Vagina (tissue), 2 donors: ENCODE measurements around the gene TSPAN5.

Experiments used
- POLR2A ChIP-seq, 2 donors: fragments of 450-650 bp; IDR thresholded peaks; one replicate each; pipeline ENCODE4 v1.6.1; 2017; ENCODE audit warnings: antibody characterized with exemption in 2 of 2, mild to moderate bottlenecking in 2 of 2, moderate library complexity in 2 of 2
- POLR2AphosphoS5 ChIP-seq, 2 donors: sonication (generic); formaldehyde crosslinking; IDR thresholded peaks; one replicate each; pipeline ENCODE4 v1.9.0; 2017; ENCODE audit warnings: antibody characterized with exemption in 2 of 2, mild to moderate bottlenecking in 2 of 2, low read depth in 1 of 2; ENCODE audit not compliant: insufficient read depth in 1 of 2
- TF ChIP-seq, protein P1 (sequence below), 3 experiments: fragments of 450-650 bp in 2 of 3; fragments of 200-600 bp in 1 of 3; sonication (generic) in 1 of 3; IDR thresholded peaks; one replicate each; pipeline ENCODE4 v1.5.1; 2017 to 2019; ENCODE audit warnings: antibody characterized with exemption in 3 of 3, mild to moderate bottlenecking in 2 of 3, moderate library complexity in 2 of 3

DNA sequence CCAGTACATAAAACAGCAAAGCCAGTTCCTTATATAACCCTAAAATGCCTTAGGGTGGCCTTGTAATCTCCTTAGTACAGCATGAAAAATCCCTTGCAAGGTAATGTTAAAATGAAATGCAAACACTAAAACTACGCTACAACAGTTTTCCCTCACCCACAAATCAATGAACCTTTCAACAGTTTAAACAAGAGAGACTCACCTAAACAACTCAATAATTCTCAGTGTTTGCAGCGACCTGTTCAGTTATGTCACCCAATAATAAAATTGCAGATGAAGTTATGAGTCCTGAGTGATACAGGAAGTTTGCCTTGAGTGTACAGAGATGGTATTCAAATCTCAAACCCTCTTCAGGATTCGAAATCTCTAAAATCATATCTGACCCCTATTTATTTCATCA, 25.3 kb downstream of the TSPAN5 start:
- no peak for TF ChIP-seq POLR2AphosphoS5 (IDR thresholded peaks at IDR 0.05; ENCODE audit: insufficient read depth in 1 of 2, low read depth in 1 of 2)
- no peak for TF ChIP-seq POLR2A (IDR thresholded peaks at IDR 0.05)
- TF ChIP-seq, protein P1, sequence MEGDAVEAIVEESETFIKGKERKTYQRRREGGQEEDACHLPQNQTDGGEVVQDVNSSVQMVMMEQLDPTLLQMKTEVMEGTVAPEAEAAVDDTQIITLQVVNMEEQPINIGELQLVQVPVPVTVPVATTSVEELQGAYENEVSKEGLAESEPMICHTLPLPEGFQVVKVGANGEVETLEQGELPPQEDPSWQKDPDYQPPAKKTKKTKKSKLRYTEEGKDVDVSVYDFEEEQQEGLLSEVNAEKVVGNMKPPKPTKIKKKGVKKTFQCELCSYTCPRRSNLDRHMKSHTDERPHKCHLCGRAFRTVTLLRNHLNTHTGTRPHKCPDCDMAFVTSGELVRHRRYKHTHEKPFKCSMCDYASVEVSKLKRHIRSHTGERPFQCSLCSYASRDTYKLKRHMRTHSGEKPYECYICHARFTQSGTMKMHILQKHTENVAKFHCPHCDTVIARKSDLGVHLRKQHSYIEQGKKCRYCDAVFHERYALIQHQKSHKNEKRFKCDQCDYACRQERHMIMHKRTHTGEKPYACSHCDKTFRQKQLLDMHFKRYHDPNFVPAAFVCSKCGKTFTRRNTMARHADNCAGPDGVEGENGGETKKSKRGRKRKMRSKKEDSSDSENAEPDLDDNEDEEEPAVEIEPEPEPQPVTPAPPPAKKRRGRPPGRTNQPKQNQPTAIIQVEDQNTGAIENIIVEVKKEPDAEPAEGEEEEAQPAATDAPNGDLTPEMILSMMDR (IDR thresholded peaks at IDR 0.05) = no peak
